Nephron progenitor cell (in vitro differentiated cells): ENCODE results near the gene SYNC.
"Not testable (repeated sequence)": the region's sequence is repeated elsewhere in the genome, so short reads cannot be mapped to it uniquely, and the experiment has no call there.

Experiments
- DNase-seq: peaks from one replicate; pipeline ENCODE4 v3.0.0; 2021
- H3K27ac Mint-ChIP-seq: 2 replicates; pipeline ENCODE4 v1.8.0; 2021; ENCODE audit warnings: mild to moderate bottlenecking, moderate library complexity, mixed read lengths
- H3K27me3 Mint-ChIP-seq: 2 replicates; pipeline ENCODE4 v1.8.0; 2021; ENCODE audit warnings: mild to moderate bottlenecking, low read depth, mixed read lengths; ENCODE audit not compliant: poor library complexity
- H3K36me3 Mint-ChIP-seq: 2 replicates; pipeline ENCODE4 v1.8.0; 2021; ENCODE audit warnings: low read depth, mixed read lengths
- H3K4me1 Mint-ChIP-seq: 2 replicates; pipeline ENCODE4 v1.8.0; 2021; ENCODE audit warnings: mixed read lengths
- H3K4me3 Mint-ChIP-seq: 2 replicates; pipeline ENCODE4 v1.8.0; 2021; ENCODE audit warnings: mild to moderate bottlenecking, moderate library complexity, mixed read lengths
- H3K9me3 Mint-ChIP-seq: 2 replicates; pipeline ENCODE4 v1.8.0; 2021; ENCODE audit warnings: mild to moderate bottlenecking, moderate library complexity, mixed read lengths
- TF ChIP-seq, protein P1 (sequence below): fragments of 200-600 bp; sonication (generic); IDR thresholded peaks from 2 replicates; pipeline ENCODE4 v1.5.0; 2021; ENCODE audit warnings: antibody characterized with exemption

SYNC gene

GRCh38 chr1:32676945-32677344, 25.6 kb downstream of the SYNC start:
- TF ChIP-seq, protein P1, sequence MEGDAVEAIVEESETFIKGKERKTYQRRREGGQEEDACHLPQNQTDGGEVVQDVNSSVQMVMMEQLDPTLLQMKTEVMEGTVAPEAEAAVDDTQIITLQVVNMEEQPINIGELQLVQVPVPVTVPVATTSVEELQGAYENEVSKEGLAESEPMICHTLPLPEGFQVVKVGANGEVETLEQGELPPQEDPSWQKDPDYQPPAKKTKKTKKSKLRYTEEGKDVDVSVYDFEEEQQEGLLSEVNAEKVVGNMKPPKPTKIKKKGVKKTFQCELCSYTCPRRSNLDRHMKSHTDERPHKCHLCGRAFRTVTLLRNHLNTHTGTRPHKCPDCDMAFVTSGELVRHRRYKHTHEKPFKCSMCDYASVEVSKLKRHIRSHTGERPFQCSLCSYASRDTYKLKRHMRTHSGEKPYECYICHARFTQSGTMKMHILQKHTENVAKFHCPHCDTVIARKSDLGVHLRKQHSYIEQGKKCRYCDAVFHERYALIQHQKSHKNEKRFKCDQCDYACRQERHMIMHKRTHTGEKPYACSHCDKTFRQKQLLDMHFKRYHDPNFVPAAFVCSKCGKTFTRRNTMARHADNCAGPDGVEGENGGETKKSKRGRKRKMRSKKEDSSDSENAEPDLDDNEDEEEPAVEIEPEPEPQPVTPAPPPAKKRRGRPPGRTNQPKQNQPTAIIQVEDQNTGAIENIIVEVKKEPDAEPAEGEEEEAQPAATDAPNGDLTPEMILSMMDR = no peak
- H3K4me1 Mint-ChIP-seq = no peaks in the 10 kb centered on the region
- H3K4me3 Mint-ChIP-seq = no peak overlapping the region
- peaks cover 87% of the 10 kb centered on the region for H3K36me3 Mint-ChIP-seq
- H3K27me3 Mint-ChIP-seq = peaks cover 2% of the 10 kb centered on the region
- no peaks in the 10 kb centered on the region for H3K9me3 Mint-ChIP-seq
- H3K27ac Mint-ChIP-seq = no peak overlapping the region
- no peak for DNase-seq

GRCh38 chr1:32668716-32669115, 33.9 kb downstream of the SYNC start:
- not testable (repeated sequence) for H3K27ac Mint-ChIP-seq, H3K9me3 Mint-ChIP-seq, H3K27me3 Mint-ChIP-seq, DNase-seq, H3K4me3 Mint-ChIP-seq
- H3K4me1 Mint-ChIP-seq = peaks cover 25% of the 10 kb centered on the region
- peaks cover 86% of the 10 kb centered on the region for H3K36me3 Mint-ChIP-seq

DNA sequence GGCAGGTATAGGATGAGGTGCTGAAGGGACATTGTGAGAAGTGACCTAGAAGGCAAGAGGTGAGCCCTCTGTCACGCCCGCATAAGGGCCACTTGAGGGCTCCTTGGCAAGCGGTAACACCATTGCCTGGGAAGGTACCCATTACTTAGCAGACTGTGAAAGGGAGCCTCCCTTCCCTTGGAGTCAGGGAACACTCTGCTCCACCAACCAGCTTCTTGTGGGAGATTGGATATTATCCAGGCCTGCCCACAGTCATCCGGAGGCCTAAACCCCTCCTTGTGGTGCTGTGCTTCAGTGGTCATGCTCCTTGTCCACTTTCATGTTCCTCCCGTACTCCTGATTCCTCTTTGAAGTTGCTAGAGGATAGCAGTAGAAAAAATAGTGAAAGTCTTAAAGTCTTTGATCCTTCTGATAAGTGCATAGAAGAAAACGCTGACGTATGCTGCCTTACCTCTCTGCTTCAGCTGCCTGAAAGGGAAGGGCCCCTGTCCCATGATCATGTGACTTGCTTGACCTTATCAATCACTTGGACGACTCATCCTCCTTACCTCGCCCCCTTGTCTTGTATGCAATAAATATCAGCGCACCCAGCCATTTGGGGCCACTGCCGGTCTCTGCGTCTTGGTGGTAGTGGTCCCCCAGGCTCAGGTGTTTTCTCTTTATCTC, 35.5 kb downstream of the SYNC start:
- Mint-ChIP-seq H3K9me3 (no peaks in the 10 kb centered on the region), H3K27ac (peak overlapping the region; percentile 87), H3K4me3 (peak overlapping the region; percentile 13), H3K36me3 (peaks cover 83% of the 10 kb centered on the region), H3K4me1 (peaks cover 25% of the 10 kb centered on the region), H3K27me3 (no peaks in the 10 kb centered on the region)
- DNase-seq = no peak
- TF ChIP-seq, protein P1 = no peak

DNA sequence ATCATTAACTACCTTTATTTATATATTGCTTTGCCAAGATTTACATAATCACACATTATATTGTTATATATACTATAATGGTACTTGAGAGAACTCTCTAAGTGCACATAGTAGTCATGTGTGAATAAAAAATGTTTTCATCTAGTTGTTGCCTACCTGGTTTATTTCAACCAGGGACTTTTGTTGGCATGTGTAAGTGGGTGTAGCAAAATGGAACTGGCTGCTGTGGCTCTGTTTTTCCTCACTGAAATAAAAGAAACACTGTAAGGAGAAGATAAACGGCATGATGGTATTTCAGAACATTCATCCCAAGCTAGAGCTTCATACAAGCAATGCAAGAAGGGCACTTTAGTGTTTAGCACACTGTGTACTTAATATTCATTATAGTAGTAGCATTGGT, 36.7 kb downstream of the SYNC start:
- peaks cover 83% of the 10 kb centered on the region for H3K36me3 Mint-ChIP-seq
- TF ChIP-seq, protein P1 = no peak

DNA sequence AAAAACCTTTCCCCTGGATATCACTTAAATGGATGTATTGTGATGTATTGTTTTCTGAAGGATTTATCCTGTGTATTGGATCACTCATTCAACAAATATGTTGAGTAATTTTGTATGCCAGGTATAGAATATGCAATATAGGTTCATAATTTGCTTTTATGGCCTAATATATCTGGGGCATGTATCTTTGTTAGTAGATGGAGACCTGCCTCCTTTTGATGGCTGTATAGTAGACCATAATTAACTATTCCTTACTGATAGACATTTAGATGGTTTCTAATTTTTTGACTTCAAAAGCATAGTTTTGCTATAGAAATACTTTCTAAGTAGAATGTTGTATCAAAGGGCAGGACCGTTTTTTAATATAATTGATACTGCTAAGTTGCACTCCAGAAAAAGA, 43.0 kb downstream of the SYNC start:
- Mint-ChIP-seq H3K27me3 (no peaks in the 10 kb centered on the region), H3K4me3 (no peak overlapping the region), H3K4me1 (peaks cover 14% of the 10 kb centered on the region), H3K27ac (no peak overlapping the region), H3K36me3 (peaks cover 92% of the 10 kb centered on the region), H3K9me3 (peaks cover 27% of the 10 kb centered on the region)
- DNase-seq = no peak
- TF ChIP-seq, protein P1 = no peak

More for the DNA sequence above, 36.7 kb downstream of the SYNC start:
- H3K27me3 Mint-ChIP-seq = no peaks in the 10 kb centered on the region
- no peak overlapping the region for H3K4me3 Mint-ChIP-seq
- H3K9me3 Mint-ChIP-seq = peaks cover 8% of the 10 kb centered on the region
- peaks cover 25% of the 10 kb centered on the region for H3K4me1 Mint-ChIP-seq
- no peak overlapping the region for H3K27ac Mint-ChIP-seq
- no peak for DNase-seq

DNA sequence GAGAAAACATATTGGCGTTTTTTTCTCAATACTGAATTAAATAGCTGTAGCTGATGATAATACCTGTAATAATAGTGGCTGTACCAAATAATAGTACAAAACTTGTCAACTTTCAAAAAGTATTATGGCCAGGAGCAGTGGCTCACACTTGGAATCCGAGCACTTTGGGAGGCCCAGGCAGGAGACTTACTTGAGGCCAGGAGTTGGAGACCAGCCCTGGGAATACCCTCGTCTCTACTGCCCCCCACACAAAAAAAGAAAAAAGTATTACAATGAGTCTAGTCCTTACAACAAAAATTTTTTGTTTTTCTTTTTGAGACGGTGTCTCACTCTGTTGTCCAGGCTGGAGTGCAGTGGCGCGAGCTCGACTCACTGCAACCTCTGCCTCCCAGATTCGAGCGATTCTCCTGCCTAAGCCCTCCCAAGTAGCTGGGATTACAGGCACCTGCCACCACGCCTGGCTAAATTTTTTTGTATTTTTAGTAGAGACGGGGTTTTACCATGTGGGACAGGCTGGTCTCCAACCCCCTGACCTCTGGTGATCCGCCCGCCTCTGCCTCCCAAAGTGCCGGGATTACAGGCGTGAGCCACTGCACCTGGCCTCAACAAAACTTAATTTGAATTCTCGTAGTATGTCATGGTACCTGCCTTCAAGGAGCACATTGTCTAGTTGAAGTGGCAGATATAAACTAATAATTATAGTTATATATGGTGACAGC, 50.2 kb downstream of the SYNC start:
- Mint-ChIP-seq H3K9me3 (no peaks in the 10 kb centered on the region), H3K27me3 (no peaks in the 10 kb centered on the region), H3K36me3 (peaks cover 64% of the 10 kb centered on the region), H3K27ac (peak overlapping the region; percentile 91), H3K4me3 (peak overlapping the region; percentile 97), H3K4me1 (peaks cover 59% of the 10 kb centered on the region)
- TF ChIP-seq, protein P1 = no peak
- no peak for DNase-seq
